Ascending aorta (tissue), 2 donors: ENCODE results near the gene GPC6. TPM values are rescaled to one million over a fixed set of nuclear protein-coding genes. Genes with fewer than 3 reads are reported as not detected.

Experiments
- DNase-seq, 2 donors: peaks; one replicate each; pipeline ENCODE4 v3.0.0-alpha.2; 2019; ENCODE audit warnings: low spot score in 2 of 2
- H3K27ac ChIP-seq, 2 donors: fragments of 200-600 bp; sonication (generic); one replicate each; pipeline ENCODE4 v1.5.1; 2016 to 2017; ENCODE audit warnings: mild to moderate bottlenecking in 1 of 2
- H3K27me3 ChIP-seq: fragments of 200-600 bp; sonication (generic); one replicate; pipeline ENCODE4 v1.5.1; 2017
- H3K36me3 ChIP-seq, 2 donors: fragments of 200-600 bp; sonication (generic); one replicate each; pipeline ENCODE4 v1.5.1; 2016
- H3K4me1 ChIP-seq, 2 donors: fragments of 200-600 bp; sonication (generic); one replicate each; pipeline ENCODE4 v1.5.1; 2016 to 2017; ENCODE audit warnings: mild to moderate bottlenecking in 1 of 2
- H3K4me3 ChIP-seq, 2 donors: fragments of 200-600 bp; sonication (generic); one replicate each; pipeline ENCODE4 v1.5.1; 2016 to 2017; ENCODE audit warnings: mild to moderate bottlenecking in 1 of 2
- H3K9me3 ChIP-seq, 2 donors: fragments of 200-600 bp; sonication (generic); one replicate each; pipeline ENCODE4 v1.5.1; 2016
- CTCF ChIP-seq, 3 experiments: fragments of 200-600 bp in 2 of 3; fragments of 450-650 bp in 1 of 3; sonication (generic) in 2 of 3; IDR thresholded peaks; one replicate each; pipeline ENCODE4 v1.5.1; 2016 to 2019; ENCODE audit warnings: antibody characterized with exemption in 3 of 3, mild to moderate bottlenecking in 1 of 3, moderate library complexity in 1 of 3
- intact Hi-C: fragments of 100-400 bp; cut with DNase I; formaldehyde crosslinking; loops from one replicate; pipeline ENCODE4 v1.15.1; 2023
- total RNA-seq: library from RNA; depleted of rRNA; stranded (reverse); fragments of >200 nt; gene quantifications from one replicate; pipeline ENCODE4 v1.1.0, GENCODE V29; 2016

GPC6 gene
- total RNA-seq, 1 donor from 2014 or later = 23.2 TPM

GRCh38 chr13:93284064-93284463 lies 57.5 kb downstream of the GPC6 start:
- no peak overlapping the region for H3K27ac ChIP-seq
- no peak for TF ChIP-seq CTCF (IDR thresholded peaks at IDR 0.05)
- intact Hi-C loops = no loop called here
- H3K9me3 ChIP-seq = no peaks in the 10 kb centered on the region
- H3K4me3 ChIP-seq = no peak overlapping the region
- no peaks in the 10 kb centered on the region for H3K27me3 ChIP-seq
- no peak for DNase-seq
- H3K36me3 ChIP-seq = no peaks in the 10 kb centered on the region
- H3K4me1 ChIP-seq = no peaks in the 10 kb centered on the region

- no peak overlapping the region for H3K27ac ChIP-seq
- no peaks in the 10 kb centered on the region for H3K9me3 ChIP-seq
- H3K4me3 ChIP-seq = no peak overlapping the region
- no peaks in the 10 kb centered on the region for H3K36me3 ChIP-seq
- DNase-seq = no peak
- H3K4me1 ChIP-seq = no peaks in the 10 kb centered on the region
- intact Hi-C loops = no loop called here
- TF ChIP-seq CTCF (IDR thresholded peaks at IDR 0.05) = no peak
- H3K27me3 ChIP-seq = no peaks in the 10 kb centered on the region
Observed at GRCh38 chr13:93286047-93286446, 59.4 kb downstream of the GPC6 start.

- TF ChIP-seq CTCF (IDR thresholded peaks at IDR 0.05) = no peak
- Histone ChIP-seq H3K27ac (no peak overlapping the region), H3K4me3 (no peak overlapping the region), H3K27me3 (no peaks in the 10 kb centered on the region), H3K36me3 (no peaks in the 10 kb centered on the region), H3K4me1 (no peaks in the 10 kb centered on the region), H3K9me3 (no peaks in the 10 kb centered on the region)
- DNase-seq = no peak
- intact Hi-C loops = no loop called here
Observed at GRCh38 chr13:93289053-93289452, 62.4 kb downstream of the GPC6 start.

GRCh38 chr13:93289842-93290241 lies 63.2 kb downstream of the GPC6 start:
- TF ChIP-seq CTCF (IDR thresholded peaks at IDR 0.05) = no peak
- Histone ChIP-seq H3K4me1 (no peaks in the 10 kb centered on the region), H3K27ac (no peak overlapping the region), H3K4me3 (no peak overlapping the region), H3K27me3 (no peaks in the 10 kb centered on the region), H3K9me3 (no peaks in the 10 kb centered on the region), H3K36me3 (no peaks in the 10 kb centered on the region)
- DNase-seq = no peak
- intact Hi-C loops = no loop called here

- intact Hi-C loops = no loop called here
- no peak overlapping the region for H3K27ac ChIP-seq
Observed at GRCh38 chr13:93290503-93290902, 63.9 kb downstream of the GPC6 start.

More at GRCh38 chr13:93290503-93290902, 63.9 kb downstream of the GPC6 start:
- Histone ChIP-seq H3K36me3 (no peaks in the 10 kb centered on the region), H3K27me3 (no peaks in the 10 kb centered on the region), H3K4me1 (no peaks in the 10 kb centered on the region), H3K4me3 (no peak overlapping the region), H3K9me3 (no peaks in the 10 kb centered on the region)
- TF ChIP-seq CTCF (IDR thresholded peaks at IDR 0.05) = no peak
- no peak for DNase-seq
